GM06990 (cell line): ENCODE data around the gene ACAP2.

ENCODE experiments used
- DNase-seq: peaks from one replicate; pipeline ENCODE4 v3.0.0-alpha.2; 2011; ENCODE audit not compliant: insufficient read length; ENCODE audit errors: extremely low read depth
- H3K27me3 ChIP-seq: replicated peaks from 2 replicates; pipeline ENCODE4 v1.6.0; 2011; ENCODE audit warnings: low read length; ENCODE audit not compliant: control insufficient read depth, insufficient read depth
- H3K36me3 ChIP-seq: 2 replicates; pipeline ENCODE4 v1.5.1; 2011; ENCODE audit warnings: low read length; ENCODE audit not compliant: control insufficient read depth, insufficient read depth
- H3K4me3 ChIP-seq: replicated peaks from 2 replicates; pipeline ENCODE4 v1.5.1; 2011; ENCODE audit warnings: low read depth, mild to moderate bottlenecking, control low read depth, low read length
- CTCF ChIP-seq: IDR thresholded peaks from 2 replicates; pipeline ENCODE4 v1.5.1; 2011; ENCODE audit warnings: low read length, control low read depth, mild to moderate bottlenecking, inconsistent platforms; ENCODE audit not compliant: insufficient read depth, poor library complexity, severe bottlenecking

Gene ACAP2

GRCh38 chr3:195239121-195239520 is 203.7 kb downstream of the ACAP2 start:
- TF ChIP-seq CTCF: no peak
- no peak overlapping the region for H3K4me3 ChIP-seq
- DNase-seq: no peak
- no peaks in the 10 kb centered on the region; the same call in 1 of the 2 replicates for H3K36me3 ChIP-seq
- no peaks in the 10 kb centered on the region for H3K27me3 ChIP-seq

DNA sequence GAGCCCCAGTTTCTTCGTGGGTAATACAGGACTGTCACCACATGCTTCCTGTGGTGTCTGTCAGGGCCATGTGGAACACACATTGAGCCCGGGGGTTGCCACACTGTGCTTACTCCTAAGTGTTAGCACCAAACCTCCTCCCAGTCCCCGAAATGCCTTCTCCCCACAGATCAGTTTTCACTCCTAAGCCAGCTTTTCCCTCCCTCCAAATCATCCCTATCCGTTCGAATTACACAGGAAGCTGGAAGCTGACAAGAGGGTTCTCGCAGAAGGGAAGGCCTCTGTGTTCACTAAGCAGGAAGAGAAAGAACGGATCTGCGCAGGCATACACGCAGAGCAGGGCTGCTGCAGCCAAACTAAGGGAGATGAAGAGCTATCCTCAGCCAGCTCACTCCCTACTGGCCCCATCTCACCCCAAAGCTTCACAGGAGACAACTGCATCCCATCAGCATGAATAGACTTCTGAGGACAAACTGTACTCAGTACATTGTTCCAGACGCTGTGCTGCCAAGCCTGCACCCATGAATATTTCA is 204.2 kb downstream of the ACAP2 start:
- H3K27me3 ChIP-seq: no peaks in the 10 kb centered on the region
- no peak overlapping the region for H3K4me3 ChIP-seq
- no peak for TF ChIP-seq CTCF
- no peaks in the 10 kb centered on the region; the same call in 1 of the 2 replicates for H3K36me3 ChIP-seq
- DNase-seq: no peak

DNA sequence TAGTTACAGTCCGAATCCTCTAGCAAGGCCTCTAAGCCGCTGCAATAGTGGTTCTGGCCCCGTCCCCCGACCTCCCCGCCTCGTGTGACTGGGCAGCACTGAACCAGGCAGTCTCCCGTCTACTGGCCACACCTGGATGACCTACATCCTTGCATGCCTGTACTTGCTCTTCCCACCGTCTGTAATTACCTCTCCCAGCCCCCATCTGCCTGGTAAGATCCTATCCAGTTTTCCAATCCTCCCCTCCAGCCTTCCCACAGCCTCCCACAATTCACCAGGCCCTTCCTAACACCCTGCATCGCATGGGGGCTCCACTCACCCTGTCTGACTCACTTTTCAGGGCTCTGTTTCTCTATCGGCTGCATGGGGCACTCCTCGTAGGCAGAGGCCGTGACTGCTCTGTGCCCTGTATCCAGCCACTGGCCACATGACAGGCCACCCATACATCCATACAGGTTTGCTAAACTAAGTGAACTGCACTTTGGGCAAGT is 204.7 kb downstream of the ACAP2 start:
- no peak for DNase-seq
- Histone ChIP-seq H3K4me3 (no peak overlapping the region), H3K27me3 (no peaks in the 10 kb centered on the region), H3K36me3 (no peaks in the 10 kb centered on the region; the same call in 1 of the 2 replicates)
- no peak for TF ChIP-seq CTCF

- Histone ChIP-seq H3K4me3 (no peak overlapping the region), H3K27me3 (no peaks in the 10 kb centered on the region), H3K36me3 (no peaks in the 10 kb centered on the region; the same call in 1 of the 2 replicates)
- no peak for DNase-seq
- TF ChIP-seq CTCF: no peak
These were observed 205.8 kb downstream of the ACAP2 start for GRCh38 chr3:195236801-195237570.

GRCh38 chr3:195236076-195236798 is 206.6 kb downstream of the ACAP2 start:
- TF ChIP-seq CTCF: no peak
- H3K27me3 ChIP-seq: no peaks in the 10 kb centered on the region
- no peaks in the 10 kb centered on the region; the same call in 1 of the 2 replicates for H3K36me3 ChIP-seq
- DNase-seq: no peak
- no peak overlapping the region for H3K4me3 ChIP-seq
